ENCODE measurements around the gene SLC39A13. TPM values are rescaled to one million over a fixed set of nuclear protein-coding genes. Genes with fewer than 3 reads are reported as not detected.

SLC39A13 gene
- total RNA-seq, 1 donor: 73.0 TPM

DNA sequence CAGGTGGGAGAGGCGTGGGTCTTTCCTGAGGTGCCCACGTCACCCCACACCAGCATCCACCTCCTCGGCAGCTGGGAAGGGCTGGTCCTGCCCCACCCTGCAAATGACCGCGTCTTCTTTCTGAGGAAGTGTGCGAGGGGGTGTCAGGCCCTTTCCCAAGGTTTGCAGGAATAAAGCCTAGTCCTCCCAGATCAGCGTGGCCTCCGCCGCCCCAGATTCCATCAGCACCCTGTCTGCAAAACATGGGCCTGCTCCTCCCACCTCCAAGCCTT is 14.4 kb upstream of the SLC39A13 start:
- no peak overlapping the region for H3K4me3 ChIP-seq (ENCODE audit: low read depth, low read length)
- no peak for DNase-seq (ENCODE audit: low read depth)
- TF ChIP-seq, protein P1, sequence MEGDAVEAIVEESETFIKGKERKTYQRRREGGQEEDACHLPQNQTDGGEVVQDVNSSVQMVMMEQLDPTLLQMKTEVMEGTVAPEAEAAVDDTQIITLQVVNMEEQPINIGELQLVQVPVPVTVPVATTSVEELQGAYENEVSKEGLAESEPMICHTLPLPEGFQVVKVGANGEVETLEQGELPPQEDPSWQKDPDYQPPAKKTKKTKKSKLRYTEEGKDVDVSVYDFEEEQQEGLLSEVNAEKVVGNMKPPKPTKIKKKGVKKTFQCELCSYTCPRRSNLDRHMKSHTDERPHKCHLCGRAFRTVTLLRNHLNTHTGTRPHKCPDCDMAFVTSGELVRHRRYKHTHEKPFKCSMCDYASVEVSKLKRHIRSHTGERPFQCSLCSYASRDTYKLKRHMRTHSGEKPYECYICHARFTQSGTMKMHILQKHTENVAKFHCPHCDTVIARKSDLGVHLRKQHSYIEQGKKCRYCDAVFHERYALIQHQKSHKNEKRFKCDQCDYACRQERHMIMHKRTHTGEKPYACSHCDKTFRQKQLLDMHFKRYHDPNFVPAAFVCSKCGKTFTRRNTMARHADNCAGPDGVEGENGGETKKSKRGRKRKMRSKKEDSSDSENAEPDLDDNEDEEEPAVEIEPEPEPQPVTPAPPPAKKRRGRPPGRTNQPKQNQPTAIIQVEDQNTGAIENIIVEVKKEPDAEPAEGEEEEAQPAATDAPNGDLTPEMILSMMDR (IDR thresholded peaks at IDR 0.05; ENCODE audit: insufficient read depth, low read depth, low read length): no peak

DNA sequence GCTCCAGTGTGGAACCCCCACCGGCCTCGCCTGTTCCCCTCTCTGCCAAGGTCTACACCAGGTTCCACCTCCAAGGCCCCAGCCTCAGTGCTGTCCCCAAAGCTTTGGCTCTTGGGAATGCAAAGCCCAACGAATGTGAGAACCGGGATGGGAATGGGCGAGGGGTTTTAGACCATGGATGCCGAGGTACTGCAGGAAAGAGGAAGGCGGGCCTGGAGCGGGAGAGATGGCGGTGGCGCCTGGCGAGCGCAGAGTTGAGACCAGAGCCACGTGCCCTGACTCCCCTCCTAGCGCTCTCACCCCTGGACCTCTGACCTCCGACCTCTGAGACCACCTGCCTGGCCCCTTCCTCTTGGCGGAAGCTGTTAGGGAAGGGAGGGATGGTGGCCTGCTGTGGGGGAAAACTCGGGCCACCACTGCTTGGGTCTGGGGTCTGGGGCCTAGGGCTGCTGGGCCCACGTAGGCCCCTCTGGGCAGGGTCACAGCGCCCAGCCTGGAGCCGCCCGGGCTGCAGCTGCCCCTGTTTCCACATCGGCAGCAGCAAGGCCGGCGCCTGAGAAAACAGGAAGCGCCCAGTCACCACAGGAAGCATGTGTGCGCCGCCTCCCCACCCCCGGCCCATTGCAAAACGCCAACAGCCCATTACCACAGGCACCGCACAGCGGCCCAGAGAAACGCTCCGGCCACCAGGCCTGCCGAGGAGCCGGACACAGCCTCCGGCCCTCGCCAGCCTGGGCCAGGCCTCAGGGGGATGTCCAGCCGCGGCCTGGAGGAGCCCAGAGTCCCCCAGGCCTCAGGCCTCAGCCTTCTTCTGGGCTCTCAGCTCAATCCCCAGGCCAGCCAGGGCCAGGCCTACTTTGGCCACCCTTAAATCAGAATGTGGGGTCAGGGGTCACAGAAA is 13.8 kb upstream of the SLC39A13 start:
- H3K4me3 ChIP-seq (ENCODE audit: low read depth, low read length): no peak overlapping the region
- TF ChIP-seq, protein P1 (IDR thresholded peaks at IDR 0.05; ENCODE audit: insufficient read depth, low read depth, low read length): no peak
- peak; percentile 57 for DNase-seq (ENCODE audit: low read depth)

- no peak overlapping the region for H3K4me3 ChIP-seq (ENCODE audit: low read depth, low read length)
- TF ChIP-seq, protein P1 (IDR thresholded peaks at IDR 0.05; ENCODE audit: insufficient read depth, low read depth, low read length): no peak
- DNase-seq (ENCODE audit: low read depth): no peak
Observed at GRCh38 chr11:47395223-47396048, 13.0 kb upstream of the SLC39A13 start.

GRCh38 chr11:47396049-47396320 is 12.4 kb upstream of the SLC39A13 start:
- H3K4me3 ChIP-seq (ENCODE audit: low read depth, low read length): no peak overlapping the region
- DNase-seq (ENCODE audit: low read depth): no peak
- TF ChIP-seq, protein P1 (IDR thresholded peaks at IDR 0.05; ENCODE audit: insufficient read depth, low read depth, low read length): no peak

- TF ChIP-seq, protein P1 (IDR thresholded peaks at IDR 0.05; ENCODE audit: insufficient read depth, low read depth, low read length): no peak
- H3K4me3 ChIP-seq (ENCODE audit: low read depth, low read length): no peak overlapping the region
- DNase-seq (ENCODE audit: low read depth): no peak
Observed at GRCh38 chr11:47398011-47398410, 10.4 kb upstream of the SLC39A13 start.

- no peak overlapping the region for H3K4me3 ChIP-seq (ENCODE audit: low read depth, low read length)
- TF ChIP-seq, protein P1 (IDR thresholded peaks at IDR 0.05; ENCODE audit: insufficient read depth, low read depth, low read length): no peak
Observed at GRCh38 chr11:47398551-47398950, 9.8 kb upstream of the SLC39A13 start.

More at GRCh38 chr11:47398551-47398950, 9.8 kb upstream of the SLC39A13 start:
- DNase-seq (ENCODE audit: low read depth): no peak
